Left lobe of liver (tissue), 2 donors: ENCODE data around the gene SNRPB. TPM values are rescaled to one million over a fixed set of nuclear protein-coding genes. Genes with fewer than 3 reads are reported as not detected.

Experiments used
- ATAC-seq: fragments of 200-7000 bp; cut with Tn5 transposase; one replicate; pipeline ENCODE4 v1.9.1; 2020; ENCODE audit warnings: mild to moderate bottlenecking, moderate library complexity
- DNase-seq: peaks from one replicate; pipeline ENCODE4 v3.0.0-alpha.2; 2020; ENCODE audit warnings: low spot score
- total RNA-seq: library from RNA; stranded (reverse); gene quantifications from one replicate; pipeline ENCODE4 v1.2.1, GENCODE V29; 2021
- donor health status: DM: no; HTN: no; CAD: no; lungs with moderate emphysema.
- donor health status: DM: no; HTN: yes; CAD: no.

Gene SNRPB
- total RNA-seq, 1 donor from 2014 or later = 30.0 TPM

- peak; percentile 72 for DNase-seq
- ATAC-seq = peak; percentile 91
Observed at GRCh38 chr20:2475850-2476741, 5.5 kb upstream of the SNRPB start.

GRCh38 chr20:2473516-2473915 lies 2.9 kb upstream of the SNRPB start:
- DNase-seq (no peak), ATAC-seq (no peak)

GRCh38 chr20:2469991-2470422 lies 582 bp downstream of the SNRPB start:
- DNase-seq (no peak), ATAC-seq (peak; percentile 56)

- ATAC-seq = no peak
- no peak for DNase-seq
Observed at GRCh38 chr20:2468581-2469407, 1.8 kb downstream of the SNRPB start.

GRCh38 chr20:2467412-2467811 lies 3.2 kb downstream of the SNRPB start:
- DNase-seq (no peak), ATAC-seq (no peak)

GRCh38 chr20:2465100-2465499 lies 5.5 kb downstream of the SNRPB start:
- DNase-seq (no peak), ATAC-seq (no peak)

- ATAC-seq (no peak), DNase-seq (no peak)
Observed at GRCh38 chr20:2463616-2464365, 6.8 kb downstream of the SNRPB start.

- ATAC-seq = no peak
- DNase-seq = no peak
Observed at GRCh38 chr20:2462484-2462883, 8.1 kb downstream of the SNRPB start.

GRCh38 chr20:2460752-2461424 lies 9.7 kb downstream of the SNRPB start:
- ATAC-seq = no peak
- DNase-seq = no peak

GRCh38 chr20:2459981-2460751 lies 10.4 kb downstream of the SNRPB start:
- DNase-seq (no peak), ATAC-seq (no peak)

- no peak for DNase-seq
- ATAC-seq = no peak
Observed at GRCh38 chr20:2458919-2459499, 11.6 kb downstream of the SNRPB start.

GRCh38 chr20:2455771-2456497 lies 14.7 kb downstream of the SNRPB start:
- no peak for DNase-seq
- ATAC-seq = peak; percentile 38

GRCh38 chr20:2453792-2454191 lies 16.8 kb downstream of the SNRPB start:
- no peak for ATAC-seq

GRCh38 chr20:2451939-2452732 lies 18.5 kb downstream of the SNRPB start:
- DNase-seq (peak; percentile 70), ATAC-seq (peak; percentile 97)

More at GRCh38 chr20:2453792-2454191, 16.8 kb downstream of the SNRPB start:
- DNase-seq = no peak

- ATAC-seq = no peak
- no peak for DNase-seq
Observed at GRCh38 chr20:2451422-2451821, 19.2 kb downstream of the SNRPB start.

- ATAC-seq = no peak
- no peak for DNase-seq
Observed at GRCh38 chr20:2449386-2449785, 21.2 kb downstream of the SNRPB start.

- ATAC-seq = no peak
- DNase-seq = no peak
Observed at GRCh38 chr20:2446845-2447244, 23.7 kb downstream of the SNRPB start.

- DNase-seq (no peak), ATAC-seq (no peak)
Observed at GRCh38 chr20:2431185-2431584, 39.4 kb downstream of the SNRPB start.
